ENCODE data around the gene CNIH2.
A peak's percentile ranks its signal among the peaks of the same experiment; 100 is the strongest.
"Not testable (repeated sequence)": the region's sequence is repeated elsewhere in the genome, so short reads cannot be mapped to it uniquely, and the experiment has no call there.

Gene CNIH2

GRCh38 chr11:66316849-66317251, 38.9 kb downstream of the CNIH2 start, which contains the start of gene CD248:
Gene CD248 (minus strand): TSS chr11:66317044. CDS start chr11:66317027, 17 bp downstream.
- no peak for DNase-seq

GRCh38 chr11:66317322-66317722, 39.3 kb downstream of the CNIH2 start:
- peak; percentile 28 to 69 for DNase-seq

- DNase-seq = peak; percentile 95 to 97
Observed at GRCh38 chr11:66317723-66318599, 40.0 kb downstream of the CNIH2 start.

- DNase-seq = no peak
Observed at GRCh38 chr11:66318600-66318970, 40.6 kb downstream of the CNIH2 start.

- not testable (repeated sequence) for DNase-seq
Observed at GRCh38 chr11:66320289-66320688, 42.3 kb downstream of the CNIH2 start.

GRCh38 chr11:66320748-66321147, 42.8 kb downstream of the CNIH2 start:
- not testable (repeated sequence) for DNase-seq

GRCh38 chr11:66321606-66322005, 43.6 kb downstream of the CNIH2 start:
- no peak for DNase-seq

GRCh38 chr11:66322732-66323427, 44.9 kb downstream of the CNIH2 start:
- no peak for DNase-seq

GRCh38 chr11:66323684-66324083, 45.7 kb downstream of the CNIH2 start:
- DNase-seq = no peak

GRCh38 chr11:66324664-66325063, 46.7 kb downstream of the CNIH2 start:
- no peak for DNase-seq

- no peak for DNase-seq
Observed at GRCh38 chr11:66325263-66325671, 47.3 kb downstream of the CNIH2 start.

- DNase-seq = no peak
Observed at GRCh38 chr11:66326261-66327111, 48.5 kb downstream of the CNIH2 start.

- no peak for DNase-seq
Observed at GRCh38 chr11:66327171-66328030, 49.4 kb downstream of the CNIH2 start.

- no peak for DNase-seq
Observed at GRCh38 chr11:66328031-66328301, 50.0 kb downstream of the CNIH2 start.

GRCh38 chr11:66328302-66329144, 50.5 kb downstream of the CNIH2 start:
- peak; percentile 73 to 76 for DNase-seq

- DNase-seq = no peak
Observed at GRCh38 chr11:66329165-66329673, 51.2 kb downstream of the CNIH2 start.

- DNase-seq = no peak
Observed at GRCh38 chr11:66330931-66331330, 53.0 kb downstream of the CNIH2 start.

GRCh38 chr11:66331542-66332370, 53.8 kb downstream of the CNIH2 start:
- DNase-seq = no peak

- no peak for DNase-seq
Observed at GRCh38 chr11:66332371-66333219, 54.6 kb downstream of the CNIH2 start.

Measured in inflammatory macrophage (primary cell).